ENCODE data around the gene ZNF524. TPM values are rescaled to one million over a fixed set of nuclear protein-coding genes. Genes with fewer than 3 reads are reported as not detected.

Gene ZNF524
- total and polyA plus RNA-seq, 2 donors (not counting 1 experiment from before 2014, with no cell fraction given): 2.6 to 16.8 TPM

DNA sequence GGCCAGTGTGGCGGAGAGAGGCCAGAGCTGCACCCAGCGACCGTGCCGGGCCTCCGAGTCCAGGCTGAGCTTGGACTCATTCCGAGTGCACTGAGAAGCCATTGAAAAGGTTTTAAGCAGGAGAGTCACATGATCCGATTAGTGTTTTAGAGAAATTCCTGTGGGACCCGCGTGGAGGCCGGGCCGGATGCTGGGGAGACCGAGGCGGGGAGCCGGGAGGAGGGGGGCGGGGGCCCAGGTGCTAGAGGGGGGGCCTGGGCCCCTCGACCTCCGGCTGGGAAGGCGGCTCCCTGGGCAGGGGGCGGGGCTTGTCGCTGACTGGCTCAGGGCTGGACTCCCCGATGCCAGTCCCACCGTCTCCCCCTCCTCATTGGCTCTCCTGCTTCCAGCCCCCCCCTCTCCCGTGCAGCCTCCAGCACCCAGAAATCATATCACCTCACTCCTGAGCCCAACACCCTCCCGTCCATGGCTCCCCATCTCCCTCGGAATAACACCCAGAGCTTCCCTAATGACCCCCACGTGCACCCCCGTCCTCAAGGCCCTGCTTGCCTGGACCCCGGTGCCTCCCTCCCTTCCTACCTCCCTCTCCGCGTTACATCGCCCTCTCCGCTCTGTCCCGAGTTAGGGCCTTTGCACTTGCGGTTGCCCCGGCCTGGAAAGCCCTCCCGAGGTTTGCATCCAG lies 14.3 kb upstream of the ZNF524 start:
- H3K27ac ChIP-seq (ENCODE audit: insufficient read depth, low read length): no peak overlapping the region
- H3K79me2 ChIP-seq (ENCODE audit: control insufficient read depth, insufficient read depth, low read length): no peaks in the 10 kb centered on the region
- peak overlapping the region in 2 of 4 experiments; percentile 39 to 42 for H3K4me3 ChIP-seq (replicated peaks in 1 of 4; ENCODE audit: control extremely low read depth in 1 of 4, insufficient read depth in 1 of 4, low read depth in 3 of 4, low read length in 4 of 4)
- no peaks in the 10 kb centered on the region for H3K9me3 ChIP-seq (ENCODE audit: control insufficient read depth, insufficient read depth, low read depth, low read length)
- H2AFZ ChIP-seq (ENCODE audit: low read length): peak overlapping the region; percentile 63
- no peaks in the 10 kb centered on the region for H3K36me3 ChIP-seq (ENCODE audit: control insufficient read depth, insufficient read depth, low read length)
- no peaks in the 10 kb centered on the region for H4K20me1 ChIP-seq (ENCODE audit: control insufficient read depth, extremely low read depth, insufficient read depth, low read length)
- DNase-seq (ENCODE audit: low read depth in 2 of 2): peak; percentile 50 to 82
- no peaks in the 10 kb centered on the region for H3K27me3 ChIP-seq (ENCODE audit: control insufficient read depth, insufficient read depth, low read length)
- H3K9ac ChIP-seq (ENCODE audit: insufficient read depth, low read length): no peak overlapping the region
- peak overlapping the region; percentile 69 for H3K4me2 ChIP-seq (ENCODE audit: extremely low read depth, insufficient read depth, low read length)
- TF ChIP-seq EZH2 (IDR thresholded peaks at IDR 0.05; ENCODE audit: low read length, missing control alignments) (no peak), CTCF (conservative IDR thresholded peaks at IDR 0.05 in 1 of 2, IDR thresholded peaks at IDR 0.05 in 1 of 2; ENCODE audit: low read depth in 1 of 2, low read length in 2 of 2) (no peak)
- H3K4me1 ChIP-seq (ENCODE audit: control insufficient read depth, extremely low read depth, insufficient read depth, low read length): peaks cover 12% of the 10 kb centered on the region

GRCh38 chr19:55586976-55587668 lies 13.0 kb upstream of the ZNF524 start:
- DNase-seq (ENCODE audit: low read depth in 2 of 2): peak; percentile 85 to 88
- H3K79me2 ChIP-seq (ENCODE audit: control insufficient read depth, insufficient read depth, low read length): no peaks in the 10 kb centered on the region
- H3K4me2 ChIP-seq (ENCODE audit: extremely low read depth, insufficient read depth, low read length): peak overlapping the region; percentile 81
- H3K4me3 ChIP-seq (replicated peaks in 1 of 4; ENCODE audit: control extremely low read depth in 1 of 4, insufficient read depth in 1 of 4, low read depth in 3 of 4, low read length in 4 of 4): peak overlapping the region; percentile 31 to 51 (median 44)
- H4K20me1 ChIP-seq (ENCODE audit: control insufficient read depth, extremely low read depth, insufficient read depth, low read length): no peaks in the 10 kb centered on the region
- H3K9ac ChIP-seq (ENCODE audit: insufficient read depth, low read length): no peak overlapping the region
- no peaks in the 10 kb centered on the region for H3K9me3 ChIP-seq (ENCODE audit: control insufficient read depth, insufficient read depth, low read depth, low read length)
- no peaks in the 10 kb centered on the region for H3K27me3 ChIP-seq (ENCODE audit: control insufficient read depth, insufficient read depth, low read length)
- H3K4me1 ChIP-seq (ENCODE audit: control insufficient read depth, extremely low read depth, insufficient read depth, low read length): peaks cover 9% of the 10 kb centered on the region
- TF ChIP-seq CTCF (conservative IDR thresholded peaks at IDR 0.05 in 1 of 2, IDR thresholded peaks at IDR 0.05 in 1 of 2; ENCODE audit: low read depth in 1 of 2, low read length in 2 of 2): no peak
- TF ChIP-seq EZH2 (IDR thresholded peaks at IDR 0.05; ENCODE audit: low read length, missing control alignments): no peak
- peak overlapping the region; percentile 43 for H2AFZ ChIP-seq (ENCODE audit: low read length)
- no peak overlapping the region for H3K27ac ChIP-seq (ENCODE audit: insufficient read depth, low read length)
- H3K36me3 ChIP-seq (ENCODE audit: control insufficient read depth, insufficient read depth, low read length): peaks cover under 1% of the 10 kb centered on the region

GRCh38 chr19:55588738-55589137 lies 11.3 kb upstream of the ZNF524 start:
- Histone ChIP-seq H3K4me3 (replicated peaks in 1 of 4; ENCODE audit: control extremely low read depth in 1 of 4, insufficient read depth in 1 of 4, low read depth in 3 of 4, low read length in 4 of 4) (no peak overlapping the region), H3K36me3 (ENCODE audit: control insufficient read depth, insufficient read depth, low read length) (peaks cover 8% of the 10 kb centered on the region), H3K4me2 (ENCODE audit: extremely low read depth, insufficient read depth, low read length) (no peak overlapping the region), H3K27me3 (ENCODE audit: control insufficient read depth, insufficient read depth, low read length) (no peaks in the 10 kb centered on the region), H4K20me1 (ENCODE audit: control insufficient read depth, extremely low read depth, insufficient read depth, low read length) (no peaks in the 10 kb centered on the region), H3K79me2 (ENCODE audit: control insufficient read depth, insufficient read depth, low read length) (no peaks in the 10 kb centered on the region), H3K4me1 (ENCODE audit: control insufficient read depth, extremely low read depth, insufficient read depth, low read length) (peaks cover 9% of the 10 kb centered on the region), H3K27ac (ENCODE audit: insufficient read depth, low read length) (no peak overlapping the region), H3K9ac (ENCODE audit: insufficient read depth, low read length) (no peak overlapping the region), H2AFZ (ENCODE audit: low read length) (no peak overlapping the region), H3K9me3 (ENCODE audit: control insufficient read depth, insufficient read depth, low read depth, low read length) (no peaks in the 10 kb centered on the region)
- DNase-seq (ENCODE audit: low read depth in 2 of 2): no peak
- no peak for TF ChIP-seq CTCF (conservative IDR thresholded peaks at IDR 0.05 in 1 of 2, IDR thresholded peaks at IDR 0.05 in 1 of 2; ENCODE audit: low read depth in 1 of 2, low read length in 2 of 2)
- TF ChIP-seq EZH2 (IDR thresholded peaks at IDR 0.05; ENCODE audit: low read length, missing control alignments): no peak

All from fibroblast of lung (primary cell).